K562 (cell line): ENCODE results near the gene LENEP. TPM values are rescaled to one million over a fixed set of nuclear protein-coding genes. Genes with fewer than 3 reads are reported as not detected.

ENCODE experiments used
- ATAC-seq: fragments of 200-7000 bp; cut with Tn5 transposase; 3 replicates; pipeline ENCODE4 v1.9.1; 2020; ENCODE audit warnings: moderate library complexity
- BruUV-seq: library from RNA; stranded (reverse); fragments of 400-500 nt; replicated peaks from 2 replicates; lab custom pipeline; 2021; lab: Mats Ljungman, UMichigan
- CTCF ChIA-PET: fragments of 300-600 bp; formaldehyde crosslinking; extraction: SDS; loops from one replicate; lab custom pipeline; 2021; ENCODE audit warnings: low intra/inter-chr PET ratio; lab: Yijun Ruan, JAX
- POLR2A ChIA-PET: fragments of 300-600, 350-650 bp; sonication (Branson Sonifier 250); formaldehyde crosslinking; extraction: SDS; loops from one replicate; lab custom pipeline; 2021; ENCODE audit warnings: antibody characterized with exemption, inconsistent platforms; lab: Yijun Ruan, JAX
- DNase-seq, 4 experiments: peaks; one replicate each; pipeline versions ENCODE4 v3.0.0 to v3.0.0-alpha.2; 2011 to 2018; ENCODE audit warnings: low spot score in 3 of 4, mixed read lengths in 3 of 4; ENCODE audit errors: extremely low read depth in 1 of 4
- FAIRE-seq: peaks from 2 replicates; lab custom pipeline; 2011; peaks lifted over from hg19 to GRCh38; lab: Jason Lieb, UNC
- H2AFZ ChIP-seq: 2 replicates; pipeline ENCODE4 v1.6.0; 2011; ENCODE audit warnings: low read depth, low read length, control low read depth, inconsistent platforms
- H3K27ac ChIP-seq: fragments of 200-600 bp; 3 replicates; pipeline ENCODE4 v1.8.0; 2011; ENCODE audit warnings: low read depth, mild to moderate bottlenecking, control low read depth, inconsistent platforms, low read length, moderate library complexity, mixed read lengths; ENCODE audit errors: extremely low read depth
- H3K27me3 ChIP-seq, 2 experiments: fragments of 300-600 bp in 1 of 2; 2 replicates in 1 of 2; 3 replicates in 1 of 2; pipeline versions ENCODE4 v1.6.0 to v1.8.0; 2011; ENCODE audit warnings: inconsistent platforms in 2 of 2, low read length in 2 of 2, mild to moderate bottlenecking in 1 of 2, mixed read lengths in 1 of 2, moderate library complexity in 1 of 2; ENCODE audit not compliant: control insufficient read depth in 2 of 2, insufficient read depth in 2 of 2
- H3K36me3 ChIP-seq: fragments of 300-600 bp; 3 replicates; pipeline ENCODE4 v1.8.0; 2011; ENCODE audit warnings: mild to moderate bottlenecking, low read length, inconsistent platforms; ENCODE audit not compliant: control insufficient read depth, insufficient read depth
- H3K4me1 ChIP-seq, 2 experiments: fragments of 200-600 bp in 1 of 2; replicated peaks in 1 of 2; 2 replicates in 1 of 2; 3 replicates in 1 of 2; pipeline versions ENCODE4 v1.5.1 to v1.8.0; 2011; ENCODE audit warnings: inconsistent platforms in 2 of 2, low read length in 2 of 2, mild to moderate bottlenecking in 1 of 2, mixed read lengths in 1 of 2, moderate library complexity in 1 of 2; ENCODE audit not compliant: control insufficient read depth in 2 of 2, insufficient read depth in 2 of 2
- H3K4me2 ChIP-seq: 2 replicates; pipeline ENCODE4 v1.6.1; 2011; ENCODE audit warnings: low read length, control low read depth, inconsistent platforms, mixed read lengths; ENCODE audit not compliant: insufficient read depth
- H3K4me3 ChIP-seq: fragments of 200-600 bp; sonication (generic), shearing (Covaris generic); 2 replicates; pipeline ENCODE4 v1.5.1; 2016; ENCODE audit warnings: control low read depth, inconsistent platforms
- H3K79me2 ChIP-seq: fragments of 200-600 bp; 3 replicates; pipeline ENCODE4 v1.8.0; 2011; ENCODE audit warnings: low read length, inconsistent platforms; ENCODE audit not compliant: control insufficient read depth, insufficient read depth
- H3K9ac ChIP-seq, 2 experiments: 2 replicates each; pipeline versions ENCODE4 v1.6.0 to v1.6.1; 2011; ENCODE audit warnings: low read depth in 2 of 2, low read length in 2 of 2, control low read depth in 1 of 2, inconsistent platforms in 1 of 2, mild to moderate bottlenecking in 1 of 2, mixed read lengths in 1 of 2; ENCODE audit not compliant: insufficient read depth in 1 of 2
- H3K9me1 ChIP-seq: one replicate; pipeline ENCODE4 v1.6.0; 2011; ENCODE audit warnings: inconsistent platforms, mild to moderate bottlenecking, low read length, moderate library complexity; ENCODE audit not compliant: control insufficient read depth, insufficient read depth
- H3K9me3 ChIP-seq: replicated peaks from 2 replicates; pipeline ENCODE4 v1.5.1; 2011; ENCODE audit warnings: low read depth, low read length, inconsistent platforms; ENCODE audit not compliant: control insufficient read depth, insufficient read depth
- H4K20me1 ChIP-seq: replicated peaks from 2 replicates; pipeline ENCODE4 v1.6.1; 2011; ENCODE audit warnings: low read length, inconsistent platforms, mixed read lengths; ENCODE audit not compliant: control insufficient read depth, insufficient read depth
- CREM ChIP-seq: IDR thresholded peaks from 2 replicates; pipeline ENCODE4 v1.6.1; 2014; ENCODE audit warnings: antibody characterized with exemption, low read depth
- EGR1 ChIP-seq: fragments of 450-650 bp; conservative IDR thresholded peaks from 2 replicates; pipeline ENCODE4 v1.6.1; 2017; ENCODE audit warnings: mild to moderate bottlenecking
- ETV1 ChIP-seq: fragments of 450-650 bp; conservative IDR thresholded peaks from 2 replicates; pipeline ENCODE4 v1.6.1; 2016; ENCODE audit warnings: missing genetic modification characterization, control low read depth, low read depth, missing compliant biosample characterization
- KDM1A ChIP-seq, 2 experiments: fragments of 450-650 bp; IDR thresholded peaks; 2 replicates each; pipeline ENCODE4 v1.6.1; 2016; ENCODE audit warnings: mild to moderate bottlenecking in 2 of 2
- LEF1 ChIP-seq: fragments of 450-650 bp; IDR thresholded peaks from 2 replicates; pipeline ENCODE4 v1.6.1; 2016; ENCODE audit warnings: mild to moderate bottlenecking
- MYC ChIP-seq, 2 experiments: fragments of 250-450 bp in 1 of 2; sonication (Bioruptor Pico) in 1 of 2; IDR thresholded peaks; 2 replicates each; pipeline versions ENCODE4 v1.5.1 to v1.6.1; 2012 to 2021; ENCODE audit warnings: low read depth in 2 of 2, borderline replicate concordance in 1 of 2, improper control_type of control experiment in 1 of 2, low read length in 1 of 2, mild to moderate bottlenecking in 1 of 2, moderate library complexity in 1 of 2
- MYNN ChIP-seq, 2 experiments: sonication (generic); formaldehyde crosslinking in 1 of 2; IDR thresholded peaks; 2 replicates each; pipeline versions ENCODE4 v1.5.0 to v1.6.1; 2016 to 2020; ENCODE audit warnings: antibody characterized with exemption in 1 of 2, missing genetic modification reagents in 1 of 2
- NCOR1 ChIP-seq: fragments of 450-650 bp; IDR thresholded peaks from 2 replicates; pipeline ENCODE4 v1.6.1; 2016; ENCODE audit warnings: mild to moderate bottlenecking, moderate library complexity
- POLR2AphosphoS5 ChIP-seq: IDR thresholded peaks from 2 replicates; pipeline ENCODE4 v1.6.1; 2011; ENCODE audit warnings: mild to moderate bottlenecking, low read depth, low read length, moderate library complexity; ENCODE audit not compliant: control insufficient read depth, insufficient read depth
- RCOR1 ChIP-seq, 2 experiments: IDR thresholded peaks; 2 replicates each; pipeline ENCODE4 v1.6.1; 2012; ENCODE audit warnings: low read depth in 2 of 2, low read length in 2 of 2, borderline replicate concordance in 1 of 2, improper control_type of control experiment in 1 of 2
- RERE ChIP-seq: sonication (generic); formaldehyde crosslinking; IDR thresholded peaks from 2 replicates; pipeline ENCODE4 v1.8.0; 2023; ENCODE audit warnings: missing genetic modification reagents, mild to moderate bottlenecking, borderline replicate concordance
- RNF2 ChIP-seq: sonication (generic); IDR thresholded peaks from 2 replicates; pipeline ENCODE4 v1.6.1; 2016
- SUPT5H ChIP-seq: fragments of 450-650 bp; IDR thresholded peaks from 2 replicates; pipeline ENCODE4 v1.6.1; 2016
- ZEB2 ChIP-seq: fragments of 450-650 bp; IDR thresholded peaks from 2 replicates; pipeline ENCODE4 v1.6.1; 2016
- ZNF444 ChIP-seq: fragments of 250-450 bp; sonication (Bioruptor Pico); IDR thresholded peaks from 2 replicates; pipeline ENCODE4 v1.4.0; 2020; ENCODE audit warnings: mild to moderate bottlenecking, moderate library complexity
- ZNF511 ChIP-seq: sonication (generic); formaldehyde crosslinking; IDR thresholded peaks from 2 replicates; pipeline ENCODE4 v1.8.0; 2022; ENCODE audit warnings: mild to moderate bottlenecking, missing genetic modification reagents
- WGBS: fragments of 100-300 bp; shearing (Covaris generic); methylation state at CpG from one replicate; pipeline ENCODE4 v1.1.6; 2016; ENCODE audit warnings: low coverage, mixed read lengths; ENCODE audit not compliant: insufficient coverage; ENCODE audit errors: missing lambda C conversion rate; 5-methylcytosine and 5-hydroxymethylcytosine counted together
- in situ Hi-C: fragments of 300-500 bp; cut with MboI; formaldehyde crosslinking; loops from 4 replicates; pipeline ENCODE4 v1.15.0; 2018; ENCODE audit warnings: inconsistent platforms, mixed read lengths
- intact Hi-C: fragments of 100-400 bp; cut with micrococcal nuclease; formaldehyde crosslinking; loops from 2 replicates; pipeline ENCODE4 v1.14.2; 2022
- polyA plus RNA-seq, 8 experiments: library from polyadenylated mRNA; depleted of rRNA in 4 of 8; stranded (reverse) in 5 of 8; unstranded in 3 of 8; fragments of >200 nt; fragmentation: Nextera tagmentation in 2 of 8; fragmentation: Illumina TruSeq in 1 of 8; extraction: Ambion mirVana in 2 of 8; extraction: Trizol in 1 of 8; gene quantifications; 2 replicates each; pipeline versions ENCODE4 v1.2.1 to v1.2.3, GENCODE V29; 2011 to 2014; ENCODE audit warnings: inconsistent platforms in 1 of 8, missing spikeins in 1 of 8
- total RNA-seq, 7 experiments: library from RNA; depleted of rRNA in 6 of 7; stranded (reverse); fragments of >200 nt in 6 of 7; fragmentation: Illumina TruSeq in 2 of 7; extraction: Trizol in 2 of 7; gene quantifications; 2 replicates each; pipeline versions ENCODE4 v1.2.1 to v1.2.3, GENCODE V29; 2011 to 2021; ENCODE audit warnings: low replicate concordance in 1 of 7

Gene LENEP
- total and polyA plus RNA-seq, 9 of the 15 experiments (the other 6 are each of a cell fraction or from before 2014, with no cell fraction given), result 0.23 to 0.87 (median 0.67) TPM; not detected in 5

- in situ Hi-C loops (no loop called here), intact Hi-C loops (no loop called here)
- Histone ChIP-seq H3K4me2 (peak overlapping the region; percentile 59), H2AFZ (no peak overlapping the region), H3K4me3 (no peak overlapping the region), H3K79me2 (peaks cover 50% of the 10 kb centered on the region), H4K20me1 (no peaks in the 10 kb centered on the region; the same call in 1 of the 2 replicates), H3K36me3 (peaks cover 70% of the 10 kb centered on the region; the same call in 2 of the 3 replicates), H3K9ac (peak overlapping the region; percentile 24 to 65; a peak in 1 of 4 replicates), H3K9me3 (no peaks in the 10 kb centered on the region), H3K4me1 (peaks cover 65 to 92% of the 10 kb centered on the region in 2 experiments), H3K9me1 (no peaks in the 10 kb centered on the region), H3K27me3 (no peaks in the 10 kb centered on the region), H3K27ac (peak overlapping the region; percentile 51; the same call in 2 of the 3 replicates)
- ATAC-seq (no peak), DNase-seq (peak; percentile 73 to 82 (median 75)), FAIRE-seq (no peak)
- POLR2A ChIA-PET, result interaction anchor here (0.6 to 1.9 kb wide), 7 partner anchors 9 to 58 kb away, joined by 3 to 8 read pairs (median 4); partner anchors contain the start of genes CKS1B, FLAD1 and PBXIP1
- BruUV-seq, result no TSS peak
- CTCF ChIA-PET, result interaction anchor here (0.6 kb wide), 1 partner anchor 39 kb away, joined by 3 read pairs; the partner anchor contains the start of gene CKS1B
- 29% methylated on average over 3 of the region's 8 CpGs for WGBS
- TF ChIP-seq MYNN (IDR thresholded peaks at IDR 0.05) (no peak), MYNN (CRISPR knock-in tag; IDR thresholded peaks at IDR 0.05) (no peak), RERE (CRISPR knock-in tag) (no peak), ETV1 (tag) (peak; percentile 57; the same call in 1 of the 2 replicates), ZNF511 (CRISPR knock-in tag) (no peak), POLR2AphosphoS5 (no peak), MYC (IDR thresholded peaks at IDR 0.05; ENCODE audit: low read depth, low read length) (0 out of 2 replicates have a peak, but pooled peaks have one; percentile 3), MYC (CRISPR knock-in tag; IDR thresholded peaks at IDR 0.05; ENCODE audit: borderline replicate concordance, low read depth) (no peak), ZNF444 (CRISPR knock-in tag) (peak; percentile 80), CREM (0 out of 2 replicates have a peak, but pooled peaks have one; percentile 36), LEF1 (0 out of 2 replicates have a peak, but pooled peaks have one; percentile 39), RCOR1 (IDR thresholded peaks at IDR 0.05; ENCODE audit: borderline replicate concordance in 1 of 2, low read depth in 2 of 2, low read length in 2 of 2) (0 out of 4 replicates have a peak, but pooled peaks of 1 of the 2 experiments have one; percentile 30), RNF2 (peak; percentile 66; the same call in 1 of the 2 replicates), KDM1A (IDR thresholded peaks at IDR 0.05) (peak in 1 of 2 experiments; percentile 74; a peak in 1 of 4 replicates), SUPT5H (no peak), EGR1 (peak; percentile 25; the same call in 1 of the 2 replicates), NCOR1 (peak; percentile 48), ZEB2 (no peak)
These were observed 20.2 kb downstream of the LENEP start for GRCh38 chr1:155013632-155014031.
